ENCODE measurements around the gene PRDM15. TPM values are rescaled to one million over a fixed set of nuclear protein-coding genes. Genes with fewer than 3 reads are reported as not detected.

Gene PRDM15
- polyA plus RNA-seq, 4 donors = 3.6 to 5.1 (median 4.3) TPM

DNA sequence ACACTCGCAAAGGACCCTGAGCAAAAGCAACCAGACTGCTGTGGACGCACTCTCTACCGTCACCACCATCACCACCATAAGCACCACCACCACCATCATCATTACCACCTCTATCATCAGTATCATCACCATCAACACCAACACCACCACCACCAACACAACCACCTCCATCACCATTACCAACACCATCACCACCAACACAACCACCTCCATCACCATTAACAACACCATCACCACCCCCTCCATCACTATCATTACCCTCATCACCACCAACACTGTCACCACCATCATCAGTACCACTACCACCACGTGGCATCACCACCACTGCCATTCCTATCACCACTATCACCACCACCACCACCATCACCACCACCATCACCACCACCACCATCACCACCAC, 73.5 kb downstream of the PRDM15 start:
- 96 to 99% (median 98%) methylated on average over 4 of the region's 4 CpGs for WGBS, 3 donors
- DNase-seq (no peak), FAIRE-seq (no peak)
- no peaks in the 10 kb centered on the region for H3K9me3 ChIP-seq (ENCODE audit: control insufficient read depth in 2 of 2, insufficient read depth in 1 of 2, low read depth in 1 of 2, low read length in 1 of 2)
- peaks cover 2 to 51% (median 8%) of the 10 kb centered on the region in 3 donors for H3K36me3 ChIP-seq (ENCODE audit: control insufficient read depth in 3 of 3, insufficient read depth in 2 of 3, low read depth in 1 of 3, low read length in 3 of 3)
- H3K27ac ChIP-seq (ENCODE audit: low read depth in 1 of 3, low read length in 2 of 3) = no peak overlapping the region
- no peak overlapping the region for H3K4me3 ChIP-seq (ENCODE audit: low read depth in 1 of 3, low read length in 3 of 3)
- H3K4me1 ChIP-seq (ENCODE audit: control insufficient read depth in 3 of 3, insufficient read depth in 2 of 3, low read depth in 1 of 3, low read length in 2 of 3) = no peaks in the 10 kb centered on the region
- H3K27me3 ChIP-seq (ENCODE audit: control insufficient read depth in 3 of 3, insufficient read depth in 3 of 3, low read length in 3 of 3) = no peaks in the 10 kb centered on the region

DNA sequence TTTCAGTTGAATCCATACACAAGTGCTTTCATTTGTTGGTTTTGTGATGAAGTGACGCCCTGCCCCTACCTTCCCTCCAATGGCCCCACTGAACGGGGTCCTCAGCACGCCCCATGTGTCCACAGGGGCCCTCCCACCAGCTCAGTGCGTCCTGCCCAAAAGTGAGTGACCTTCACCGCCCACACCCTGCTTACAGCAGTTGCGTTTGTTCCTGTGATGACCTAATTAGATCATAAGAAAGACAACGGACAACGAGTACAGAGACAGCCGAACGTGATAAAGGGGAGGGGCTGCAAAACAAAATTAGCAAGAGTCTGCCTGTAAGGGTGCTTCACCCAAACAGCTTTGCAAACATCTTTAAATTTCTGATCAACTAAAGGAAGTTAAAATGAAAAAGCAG, 74.1 kb downstream of the PRDM15 start:
- no peak for FAIRE-seq
- peaks cover 2 to 50% (median 7%) of the 10 kb centered on the region in 3 donors for H3K36me3 ChIP-seq (ENCODE audit: control insufficient read depth in 3 of 3, insufficient read depth in 2 of 3, low read depth in 1 of 3, low read length in 3 of 3)
- no peaks in the 10 kb centered on the region for H3K4me1 ChIP-seq (ENCODE audit: control insufficient read depth in 3 of 3, insufficient read depth in 2 of 3, low read depth in 1 of 3, low read length in 2 of 3)
- H3K27ac ChIP-seq (ENCODE audit: low read depth in 1 of 3, low read length in 2 of 3) = no peak overlapping the region
- 85 to 88% (median 87%) methylated on average over 10 of the region's 10 CpGs for WGBS, 3 donors
- no peaks in the 10 kb centered on the region for H3K9me3 ChIP-seq (ENCODE audit: control insufficient read depth in 2 of 2, insufficient read depth in 1 of 2, low read depth in 1 of 2, low read length in 1 of 2)
- no peak overlapping the region for H3K4me3 ChIP-seq (ENCODE audit: low read depth in 1 of 3, low read length in 3 of 3)
- H3K27me3 ChIP-seq (ENCODE audit: control insufficient read depth in 3 of 3, insufficient read depth in 3 of 3, low read length in 3 of 3) = no peaks in the 10 kb centered on the region
- DNase-seq = no peak

DNA sequence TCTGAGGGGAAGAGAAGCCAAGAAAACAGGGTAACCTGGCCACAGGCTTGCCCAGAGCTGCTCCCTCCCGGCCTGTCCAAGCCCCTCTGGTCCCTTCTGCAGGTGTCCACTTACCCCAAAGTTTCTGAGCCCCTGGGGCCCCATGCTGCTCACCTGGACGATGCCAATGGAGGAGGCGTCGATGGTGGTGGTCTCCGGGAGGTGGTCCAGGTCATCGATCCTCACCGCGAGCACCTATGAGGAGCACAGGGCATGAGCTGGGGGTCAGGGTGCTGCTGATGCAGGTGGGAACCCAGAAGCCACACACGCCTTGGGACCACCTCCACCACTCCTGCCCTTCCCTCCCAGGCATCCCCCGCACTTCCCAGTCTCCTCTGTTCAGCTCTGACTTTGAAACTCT, 74.8 kb downstream of the PRDM15 start:
- FAIRE-seq (no peak), DNase-seq (no peak)
- H3K4me1 ChIP-seq (ENCODE audit: control insufficient read depth in 3 of 3, insufficient read depth in 2 of 3, low read depth in 1 of 3, low read length in 2 of 3) = no peaks in the 10 kb centered on the region
- WGBS, 3 donors = 97 to 99% (median 97%) methylated on average over 10 of the region's 10 CpGs
- H3K9me3 ChIP-seq (ENCODE audit: control insufficient read depth in 2 of 2, insufficient read depth in 1 of 2, low read depth in 1 of 2, low read length in 1 of 2) = no peaks in the 10 kb centered on the region
- no peaks in the 10 kb centered on the region for H3K27me3 ChIP-seq (ENCODE audit: control insufficient read depth in 3 of 3, insufficient read depth in 3 of 3, low read length in 3 of 3)
- peaks cover 2 to 47% (median 4%) of the 10 kb centered on the region in 3 donors for H3K36me3 ChIP-seq (ENCODE audit: control insufficient read depth in 3 of 3, insufficient read depth in 2 of 3, low read depth in 1 of 3, low read length in 3 of 3)
- H3K27ac ChIP-seq (ENCODE audit: low read depth in 1 of 3, low read length in 2 of 3) = no peak overlapping the region
- no peak overlapping the region for H3K4me3 ChIP-seq (ENCODE audit: low read depth in 1 of 3, low read length in 3 of 3)

DNA sequence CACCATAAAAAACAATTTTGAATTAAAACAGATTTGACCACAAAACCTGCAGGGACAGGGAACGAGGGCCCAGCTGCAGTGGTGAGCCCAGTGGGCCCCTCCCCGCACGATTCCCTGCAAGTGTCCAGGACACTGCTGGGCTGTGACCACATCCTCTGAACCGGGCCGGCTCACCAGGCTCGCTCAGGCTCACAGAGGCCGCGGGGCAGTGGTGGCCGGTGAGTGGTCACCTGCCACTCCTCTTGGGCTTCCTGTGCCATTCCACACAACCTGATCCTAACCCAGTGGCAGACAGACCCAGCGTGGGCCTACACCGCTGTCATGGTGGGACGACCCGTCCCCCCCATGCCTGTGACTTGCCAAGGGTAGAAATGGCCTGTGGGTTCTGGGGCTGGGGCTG, 75.8 kb downstream of the PRDM15 start:
- Histone ChIP-seq H3K4me1 (ENCODE audit: control insufficient read depth in 3 of 3, insufficient read depth in 2 of 3, low read depth in 1 of 3, low read length in 2 of 3) (no peaks in the 10 kb centered on the region), H3K27me3 (ENCODE audit: control insufficient read depth in 3 of 3, insufficient read depth in 3 of 3, low read length in 3 of 3) (no peaks in the 10 kb centered on the region), H3K9me3 (ENCODE audit: control insufficient read depth in 2 of 2, insufficient read depth in 1 of 2, low read depth in 1 of 2, low read length in 1 of 2) (no peaks in the 10 kb centered on the region), H3K27ac (ENCODE audit: low read depth in 1 of 3, low read length in 2 of 3) (no peak overlapping the region), H3K4me3 (ENCODE audit: low read depth in 1 of 3, low read length in 3 of 3) (no peak overlapping the region), H3K36me3 (ENCODE audit: control insufficient read depth in 3 of 3, insufficient read depth in 2 of 3, low read depth in 1 of 3, low read length in 3 of 3) (peaks cover 3 to 47% (median 5%) of the 10 kb centered on the region in 3 donors)
- FAIRE-seq (no peak), DNase-seq (no peak)
- 84 to 96% (median 89%) methylated on average over 13 of the region's 13 CpGs for WGBS, 3 donors

DNA sequence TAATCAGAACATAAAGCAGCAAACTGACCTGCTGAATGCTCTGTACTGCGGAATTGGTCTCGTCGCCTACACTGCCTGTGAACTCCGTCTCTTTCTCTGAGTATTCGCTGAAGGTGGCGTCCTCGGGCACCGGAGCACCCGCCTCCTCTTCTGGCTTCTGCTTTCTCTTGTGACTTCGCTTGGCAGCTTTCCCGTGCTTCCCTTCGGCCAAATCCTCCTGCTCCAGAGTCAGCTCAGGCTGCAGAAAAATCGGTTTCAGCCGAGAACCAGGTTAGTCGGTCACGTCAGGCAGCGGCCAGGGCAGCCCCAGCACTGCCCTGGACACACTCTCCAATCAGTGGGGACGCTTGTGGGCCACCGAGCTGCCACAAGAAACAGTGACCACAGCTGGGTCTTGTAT, 76.5 kb downstream of the PRDM15 start:
- Histone ChIP-seq H3K36me3 (ENCODE audit: control insufficient read depth in 3 of 3, insufficient read depth in 2 of 3, low read depth in 1 of 3, low read length in 3 of 3) (peaks cover 2 to 45% (median 7%) of the 10 kb centered on the region in 3 donors), H3K4me1 (ENCODE audit: control insufficient read depth in 3 of 3, insufficient read depth in 2 of 3, low read depth in 1 of 3, low read length in 2 of 3) (no peaks in the 10 kb centered on the region), H3K27me3 (ENCODE audit: control insufficient read depth in 3 of 3, insufficient read depth in 3 of 3, low read length in 3 of 3) (no peaks in the 10 kb centered on the region), H3K9me3 (ENCODE audit: control insufficient read depth in 2 of 2, insufficient read depth in 1 of 2, low read depth in 1 of 2, low read length in 1 of 2) (no peaks in the 10 kb centered on the region), H3K27ac (ENCODE audit: low read depth in 1 of 3, low read length in 2 of 3) (no peak overlapping the region), H3K4me3 (ENCODE audit: low read depth in 1 of 3, low read length in 3 of 3) (no peak overlapping the region)
- WGBS, 3 donors = 64 to 88% (median 86%) methylated on average over 19 of the region's 19 CpGs
- DNase-seq = no peak
- FAIRE-seq = no peak

DNA sequence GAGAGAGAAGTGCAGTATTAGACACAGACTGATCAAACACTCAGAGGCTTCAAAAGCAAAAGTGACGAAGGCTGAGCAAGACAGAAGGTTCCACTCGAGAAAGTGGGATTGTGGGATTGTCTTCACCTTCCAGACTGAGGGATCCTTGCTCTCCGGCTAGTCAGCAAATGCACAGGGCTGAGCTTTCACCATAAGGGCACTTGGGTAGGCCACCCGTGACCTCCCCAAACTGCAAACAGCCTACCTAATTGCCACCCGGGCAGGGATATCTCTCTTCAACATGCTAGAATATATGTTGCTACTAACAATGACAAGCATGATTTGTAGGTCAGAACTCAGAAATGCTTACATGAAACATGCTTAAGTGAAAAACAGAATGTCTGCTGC, 77.0 kb downstream of the PRDM15 start:
- Histone ChIP-seq H3K4me3 (ENCODE audit: low read depth in 1 of 3, low read length in 3 of 3) (no peak overlapping the region), H3K9me3 (ENCODE audit: control insufficient read depth in 2 of 2, insufficient read depth in 1 of 2, low read depth in 1 of 2, low read length in 1 of 2) (no peaks in the 10 kb centered on the region), H3K27me3 (ENCODE audit: control insufficient read depth in 3 of 3, insufficient read depth in 3 of 3, low read length in 3 of 3) (no peaks in the 10 kb centered on the region), H3K36me3 (ENCODE audit: control insufficient read depth in 3 of 3, insufficient read depth in 2 of 3, low read depth in 1 of 3, low read length in 3 of 3) (peaks cover 2 to 44% (median 7%) of the 10 kb centered on the region in 3 donors), H3K27ac (ENCODE audit: low read depth in 1 of 3, low read length in 2 of 3) (no peak overlapping the region), H3K4me1 (ENCODE audit: control insufficient read depth in 3 of 3, insufficient read depth in 2 of 3, low read depth in 1 of 3, low read length in 2 of 3) (no peaks in the 10 kb centered on the region)
- no peak for DNase-seq
- no peak for FAIRE-seq
- WGBS, 3 donors = 75 to 90% (median 75%) methylated on average over 5 of the region's 5 CpGs

DNA sequence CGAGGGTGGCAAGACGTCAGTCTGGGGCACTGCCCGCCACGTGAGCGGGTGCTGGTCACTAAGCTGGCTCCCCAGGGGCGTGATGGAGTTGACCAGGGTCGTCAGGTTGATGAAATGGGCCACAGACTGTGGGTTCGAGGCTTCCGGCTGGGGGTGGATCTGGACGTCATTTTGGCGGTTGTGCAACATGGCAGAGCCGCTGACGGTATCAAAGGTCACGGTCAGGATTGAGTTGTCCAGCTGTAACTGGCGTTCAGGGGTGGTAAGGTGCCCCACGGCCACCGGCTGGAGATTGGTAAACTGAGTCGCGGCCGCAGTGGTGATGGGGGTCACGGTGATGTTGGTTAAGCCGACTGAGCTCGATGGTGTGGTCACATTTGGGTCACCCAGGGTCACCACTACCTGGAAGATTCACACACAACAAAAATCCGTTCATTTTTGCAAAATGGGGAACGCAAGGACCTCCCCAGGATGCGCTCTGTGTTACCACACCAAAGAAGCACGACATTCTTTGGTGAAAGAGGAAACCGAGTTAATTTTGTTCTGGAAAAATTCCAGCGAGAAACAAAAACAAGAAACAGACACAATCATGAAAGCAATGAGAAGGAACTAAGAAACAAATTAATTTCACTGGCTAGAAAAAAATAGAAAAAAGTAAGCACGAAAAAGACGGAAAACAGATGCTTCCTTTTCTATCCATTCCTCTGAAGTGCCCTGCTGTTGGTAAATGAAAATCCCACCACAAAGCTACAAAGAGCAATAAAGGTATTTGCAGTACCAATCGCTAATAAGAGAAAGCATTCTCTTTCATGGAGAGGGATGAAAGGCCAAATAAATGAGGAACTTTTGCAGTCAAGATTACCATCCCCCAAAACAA, 77.6 kb downstream of the PRDM15 start:
- WGBS, 3 donors = 87 to 93% (median 91%) methylated on average over 32 of the region's 32 CpGs
- Histone ChIP-seq H3K27me3 (ENCODE audit: control insufficient read depth in 3 of 3, insufficient read depth in 3 of 3, low read length in 3 of 3) (no peaks in the 10 kb centered on the region), H3K9me3 (ENCODE audit: control insufficient read depth in 2 of 2, insufficient read depth in 1 of 2, low read depth in 1 of 2, low read length in 1 of 2) (no peaks in the 10 kb centered on the region), H3K36me3 (ENCODE audit: control insufficient read depth in 3 of 3, insufficient read depth in 2 of 3, low read depth in 1 of 3, low read length in 3 of 3) (peaks cover 2 to 44% (median 7%) of the 10 kb centered on the region in 3 donors), H3K4me3 (ENCODE audit: low read depth in 1 of 3, low read length in 3 of 3) (no peak overlapping the region), H3K4me1 (ENCODE audit: control insufficient read depth in 3 of 3, insufficient read depth in 2 of 3, low read depth in 1 of 3, low read length in 2 of 3) (no peaks in the 10 kb centered on the region), H3K27ac (ENCODE audit: low read depth in 1 of 3, low read length in 2 of 3) (no peak overlapping the region)
- FAIRE-seq = no peak
- DNase-seq = no peak

DNA sequence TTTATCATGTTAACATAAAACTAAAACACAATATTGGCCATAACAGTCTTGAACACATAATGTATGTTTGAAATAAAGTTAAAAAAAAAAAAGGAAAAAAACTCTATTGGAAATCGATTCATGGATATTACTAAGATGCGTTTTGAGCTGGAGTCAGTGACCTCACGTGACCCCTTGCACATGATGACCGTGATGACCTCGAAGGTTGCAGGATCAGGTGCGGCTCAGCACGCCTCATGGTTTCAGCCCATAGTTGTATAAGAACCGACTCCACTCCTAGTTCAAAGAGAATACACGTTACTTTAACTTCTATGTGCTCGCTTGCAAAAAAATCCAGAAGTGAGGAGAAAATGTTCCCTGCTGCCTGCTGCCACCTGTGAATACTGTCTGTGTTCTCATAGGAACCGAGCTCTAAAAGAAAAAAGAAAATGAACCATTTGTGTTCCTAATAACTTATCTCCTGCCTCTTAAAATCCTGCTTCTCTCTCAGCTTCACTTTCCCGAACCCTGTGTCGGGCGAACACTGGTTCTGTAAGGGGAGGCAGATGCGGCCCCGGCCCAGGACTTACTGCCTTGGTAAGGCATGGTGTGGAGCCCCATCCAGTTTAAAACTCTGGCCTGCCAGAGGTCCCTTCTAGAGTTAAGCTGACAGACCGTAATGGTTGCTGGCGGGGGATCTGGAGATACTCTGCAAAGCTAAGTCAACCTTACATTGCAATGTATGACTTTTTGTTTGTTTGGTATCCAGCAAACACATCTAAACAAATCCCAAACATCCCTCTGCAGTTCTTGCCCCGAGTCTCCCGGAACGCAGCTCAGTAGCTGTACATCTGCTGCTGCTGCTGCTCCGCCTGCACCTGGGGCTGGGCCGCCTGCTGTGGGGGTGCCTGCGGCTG, 78.5 kb downstream of the PRDM15 start:
- no peaks in the 10 kb centered on the region for H3K4me1 ChIP-seq (ENCODE audit: control insufficient read depth in 3 of 3, insufficient read depth in 2 of 3, low read depth in 1 of 3, low read length in 2 of 3)
- H3K36me3 ChIP-seq (ENCODE audit: control insufficient read depth in 3 of 3, insufficient read depth in 2 of 3, low read depth in 1 of 3, low read length in 3 of 3) = peaks cover 2 to 44% (median 7%) of the 10 kb centered on the region in 3 donors
- H3K4me3 ChIP-seq (ENCODE audit: low read depth in 1 of 3, low read length in 3 of 3) = no peak overlapping the region
- FAIRE-seq (no peak), DNase-seq (no peak)
- whole genome bisulfite sequencing, 3 donors = 83 to 87% (median 87%) methylated on average over 24 of the region's 24 CpGs
- H3K9me3 ChIP-seq (ENCODE audit: control insufficient read depth in 2 of 2, insufficient read depth in 1 of 2, low read depth in 1 of 2, low read length in 1 of 2) = no peaks in the 10 kb centered on the region
- H3K27ac ChIP-seq (ENCODE audit: low read depth in 1 of 3, low read length in 2 of 3) = no peak overlapping the region
- H3K27me3 ChIP-seq (ENCODE audit: control insufficient read depth in 3 of 3, insufficient read depth in 3 of 3, low read length in 3 of 3) = no peaks in the 10 kb centered on the region

Data from small intestine (tissue), 7 donors.